ENCODE data around the gene DLL1.
A peak's percentile ranks its signal among the peaks of the same experiment; 100 is the strongest.
"Not testable (repeated sequence)": the region's sequence is repeated elsewhere in the genome, so short reads cannot be mapped to it uniquely, and the experiment has no call there.

The DLL1 gene, protein sequence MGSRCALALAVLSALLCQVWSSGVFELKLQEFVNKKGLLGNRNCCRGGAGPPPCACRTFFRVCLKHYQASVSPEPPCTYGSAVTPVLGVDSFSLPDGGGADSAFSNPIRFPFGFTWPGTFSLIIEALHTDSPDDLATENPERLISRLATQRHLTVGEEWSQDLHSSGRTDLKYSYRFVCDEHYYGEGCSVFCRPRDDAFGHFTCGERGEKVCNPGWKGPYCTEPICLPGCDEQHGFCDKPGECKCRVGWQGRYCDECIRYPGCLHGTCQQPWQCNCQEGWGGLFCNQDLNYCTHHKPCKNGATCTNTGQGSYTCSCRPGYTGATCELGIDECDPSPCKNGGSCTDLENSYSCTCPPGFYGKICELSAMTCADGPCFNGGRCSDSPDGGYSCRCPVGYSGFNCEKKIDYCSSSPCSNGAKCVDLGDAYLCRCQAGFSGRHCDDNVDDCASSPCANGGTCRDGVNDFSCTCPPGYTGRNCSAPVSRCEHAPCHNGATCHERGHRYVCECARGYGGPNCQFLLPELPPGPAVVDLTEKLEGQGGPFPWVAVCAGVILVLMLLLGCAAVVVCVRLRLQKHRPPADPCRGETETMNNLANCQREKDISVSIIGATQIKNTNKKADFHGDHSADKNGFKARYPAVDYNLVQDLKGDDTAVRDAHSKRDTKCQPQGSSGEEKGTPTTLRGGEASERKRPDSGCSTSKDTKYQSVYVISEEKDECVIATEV

GRCh38 chr6:170290296-170291128, at the start of gene DLL1:
Gene DLL1, minus strand, starts transcription at chr6:170291078. Its CDS starts 939 bp downstream, at chr6:170290139.
- DNase-seq (ENCODE audit: extremely low read depth in 1 of 2, low read depth in 1 of 2): peak in 1 of 2 donors; percentile 37

- DNase-seq (ENCODE audit: extremely low read depth in 1 of 2, low read depth in 1 of 2): not testable (repeated sequence)
Observed at GRCh38 chr6:170335199-170335598, 44.3 kb upstream of the DLL1 start.

- DNase-seq (ENCODE audit: extremely low read depth in 1 of 2, low read depth in 1 of 2): no peak
Observed at GRCh38 chr6:170329321-170329720, 38.4 kb upstream of the DLL1 start.

GRCh38 chr6:170317718-170318117, 26.8 kb upstream of the DLL1 start:
- no peak for DNase-seq (ENCODE audit: extremely low read depth in 1 of 2, low read depth in 1 of 2)

GRCh38 chr6:170317076-170317475, 26.2 kb upstream of the DLL1 start:
- no peak for DNase-seq (ENCODE audit: extremely low read depth in 1 of 2, low read depth in 1 of 2)

DNA sequence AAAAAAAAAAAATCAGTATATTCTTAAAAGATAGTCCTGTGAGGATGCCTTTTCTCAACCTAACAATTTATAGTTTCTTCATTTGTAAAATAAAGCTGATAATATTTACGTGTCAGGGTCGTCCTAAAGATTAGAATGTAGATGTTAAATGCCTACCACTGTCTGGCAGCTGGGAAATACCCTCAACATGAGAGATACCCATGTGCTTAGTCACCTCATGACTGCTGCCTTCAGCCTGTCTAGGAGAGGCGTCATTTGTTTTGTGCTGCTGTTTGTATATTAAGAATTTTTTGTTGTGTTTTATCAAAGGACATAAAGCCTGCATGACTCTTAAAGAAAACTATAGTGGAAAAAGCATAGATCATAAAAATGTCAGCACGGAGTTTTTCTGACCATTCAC, 25.2 kb upstream of the DLL1 start:
- no peak for DNase-seq (ENCODE audit: extremely low read depth in 1 of 2, low read depth in 1 of 2)

DNA sequence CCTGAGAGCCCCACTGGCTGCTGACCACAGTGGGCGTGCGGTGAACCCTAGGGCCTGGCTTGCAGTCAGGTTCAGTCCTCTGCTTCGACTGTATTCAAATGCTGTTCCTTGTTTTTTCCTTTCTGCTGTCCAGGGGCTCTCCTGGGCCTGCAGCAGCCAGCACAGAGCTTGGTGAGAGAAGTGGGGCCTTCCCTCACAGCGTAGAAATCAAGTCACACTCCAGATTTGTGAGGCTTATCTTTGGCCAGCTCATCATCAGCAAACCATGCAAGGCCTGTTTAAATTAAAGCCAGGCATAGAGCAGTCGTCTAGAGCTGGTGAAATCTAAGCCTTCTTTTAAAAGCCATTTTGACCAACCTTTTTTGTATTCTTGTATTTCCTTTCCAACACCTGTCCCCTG, 24.1 kb upstream of the DLL1 start:
- no peak for DNase-seq (ENCODE audit: extremely low read depth in 1 of 2, low read depth in 1 of 2)

- DNase-seq (ENCODE audit: extremely low read depth in 1 of 2, low read depth in 1 of 2): no peak
Observed at GRCh38 chr6:170313716-170314295, 22.9 kb upstream of the DLL1 start.

DNA sequence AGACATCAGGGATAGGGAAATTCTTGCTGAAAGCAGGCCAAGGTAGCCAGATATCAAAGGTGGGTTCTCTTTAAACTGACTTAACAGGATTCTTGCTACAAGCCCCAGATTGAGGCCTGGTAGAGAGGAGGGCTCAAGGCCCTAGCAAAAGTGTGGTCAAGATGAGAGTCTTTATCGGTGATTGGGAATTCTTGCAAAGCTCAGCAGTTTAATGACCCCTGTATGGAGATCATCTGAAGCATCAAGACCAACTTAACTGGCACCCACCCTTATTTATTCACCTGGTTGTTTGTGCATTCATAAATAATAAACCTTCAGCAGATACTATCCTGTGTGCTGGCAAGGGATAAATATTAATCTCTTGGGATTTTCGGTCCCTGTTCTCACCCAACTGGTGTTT, 22.0 kb upstream of the DLL1 start:
- no peak for DNase-seq (ENCODE audit: extremely low read depth in 1 of 2, low read depth in 1 of 2)

- DNase-seq (ENCODE audit: extremely low read depth in 1 of 2, low read depth in 1 of 2): no peak
Observed at GRCh38 chr6:170311696-170312095, 20.8 kb upstream of the DLL1 start.

DNA sequence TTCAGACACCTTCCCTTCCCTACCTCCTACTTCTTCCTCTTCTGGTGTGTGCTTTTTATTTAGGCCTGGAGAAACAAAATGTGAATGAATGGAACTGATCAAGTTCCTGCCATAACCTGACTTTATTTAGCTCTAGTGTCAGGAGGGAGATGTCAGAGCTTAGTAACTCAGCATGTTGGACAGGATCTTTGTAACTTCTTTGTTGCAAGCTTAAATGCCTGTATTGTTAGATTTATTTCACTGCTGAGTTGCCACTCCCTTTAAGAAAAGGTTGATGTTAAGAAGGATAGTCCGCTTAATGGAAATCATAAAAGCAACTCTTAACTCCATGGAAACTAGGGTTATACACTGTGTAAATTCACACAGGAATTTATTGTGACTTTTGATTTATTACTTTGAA, 17.9 kb upstream of the DLL1 start:
- no peak for DNase-seq (ENCODE audit: extremely low read depth in 1 of 2, low read depth in 1 of 2)

DNA sequence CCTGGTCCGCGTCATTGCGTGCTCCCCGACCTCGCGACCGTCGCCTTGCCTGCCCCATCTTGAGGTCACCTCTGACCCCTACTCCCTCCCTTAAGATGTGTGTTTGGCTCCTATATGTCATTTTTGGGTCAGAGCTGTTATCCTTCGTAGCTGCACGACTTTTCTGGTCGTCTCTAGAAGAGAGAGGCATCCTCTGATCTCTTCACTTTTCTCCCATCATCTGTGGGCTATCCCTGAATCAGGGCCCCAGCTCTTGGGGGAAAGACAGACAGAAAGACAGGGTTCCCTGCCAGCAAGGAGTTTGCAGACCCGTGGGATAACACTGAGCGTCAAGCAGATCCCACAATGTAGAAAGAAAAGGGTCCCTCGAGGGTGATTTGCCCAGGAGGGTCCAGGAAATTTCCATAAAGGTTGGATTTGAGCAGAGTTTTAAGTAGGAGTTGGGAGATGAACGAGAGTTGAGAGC, 16.2 kb upstream of the DLL1 start:
- no peak for DNase-seq (ENCODE audit: extremely low read depth in 1 of 2, low read depth in 1 of 2)

- DNase-seq (ENCODE audit: extremely low read depth in 1 of 2, low read depth in 1 of 2): peak; percentile 88 to 93
Observed at GRCh38 chr6:170306324-170307079, 15.6 kb upstream of the DLL1 start, which contains the start of gene FAM120B. Gene FAM120B, plus strand, starts transcription at chr6:170306758. Its CDS starts 10,633 bp downstream, at chr6:170317391.

DNA sequence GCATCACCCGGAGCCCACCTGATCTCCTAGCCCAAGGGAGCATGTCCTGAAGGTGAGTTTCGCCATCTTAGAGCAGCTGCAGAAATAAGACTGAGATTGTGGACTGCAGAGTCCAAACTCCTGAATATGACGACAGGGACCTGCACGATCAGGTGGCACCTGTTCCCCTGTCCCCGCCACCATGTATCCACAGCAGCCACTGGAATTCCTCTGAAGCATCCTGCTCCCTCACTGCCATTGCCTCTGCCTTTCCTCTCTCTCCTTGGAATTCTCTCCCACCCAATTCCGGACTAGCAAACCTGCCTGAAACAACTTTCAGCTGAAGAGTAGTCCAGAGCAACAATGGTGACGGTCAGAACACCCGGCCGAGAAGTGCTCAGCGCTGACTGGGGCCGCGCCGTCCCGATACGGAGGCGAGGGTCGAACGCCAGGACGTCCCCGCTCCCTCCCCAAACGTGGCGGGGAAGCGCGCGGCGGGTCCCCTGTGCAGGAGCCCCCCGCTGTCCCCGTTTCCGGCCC, 15.0 kb upstream of the DLL1 start:
- no peak for DNase-seq (ENCODE audit: extremely low read depth in 1 of 2, low read depth in 1 of 2)

DNA sequence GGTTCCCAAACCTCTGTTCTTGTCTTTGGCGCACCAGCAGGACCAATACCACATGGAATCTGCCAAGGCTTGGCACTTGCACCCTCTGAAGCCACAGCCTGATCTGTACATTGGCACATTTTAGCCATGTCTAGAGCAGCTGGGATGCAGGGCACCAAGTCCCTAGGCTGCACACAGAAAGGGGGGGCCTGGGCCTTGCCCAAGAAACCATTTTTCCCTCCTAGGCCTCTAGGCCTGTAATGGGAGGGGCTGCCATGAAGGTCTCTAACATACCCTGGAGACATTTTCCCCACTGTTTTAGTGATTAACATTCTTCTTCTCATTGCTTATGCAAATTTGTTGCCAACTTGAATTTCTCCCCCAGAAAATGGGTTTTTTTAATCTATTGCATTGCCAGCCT, 10.3 kb upstream of the DLL1 start:
- no peak for DNase-seq (ENCODE audit: extremely low read depth in 1 of 2, low read depth in 1 of 2)

GRCh38 chr6:170298688-170299087, 7.8 kb upstream of the DLL1 start:
- no peak for DNase-seq (ENCODE audit: extremely low read depth in 1 of 2, low read depth in 1 of 2)

DNA sequence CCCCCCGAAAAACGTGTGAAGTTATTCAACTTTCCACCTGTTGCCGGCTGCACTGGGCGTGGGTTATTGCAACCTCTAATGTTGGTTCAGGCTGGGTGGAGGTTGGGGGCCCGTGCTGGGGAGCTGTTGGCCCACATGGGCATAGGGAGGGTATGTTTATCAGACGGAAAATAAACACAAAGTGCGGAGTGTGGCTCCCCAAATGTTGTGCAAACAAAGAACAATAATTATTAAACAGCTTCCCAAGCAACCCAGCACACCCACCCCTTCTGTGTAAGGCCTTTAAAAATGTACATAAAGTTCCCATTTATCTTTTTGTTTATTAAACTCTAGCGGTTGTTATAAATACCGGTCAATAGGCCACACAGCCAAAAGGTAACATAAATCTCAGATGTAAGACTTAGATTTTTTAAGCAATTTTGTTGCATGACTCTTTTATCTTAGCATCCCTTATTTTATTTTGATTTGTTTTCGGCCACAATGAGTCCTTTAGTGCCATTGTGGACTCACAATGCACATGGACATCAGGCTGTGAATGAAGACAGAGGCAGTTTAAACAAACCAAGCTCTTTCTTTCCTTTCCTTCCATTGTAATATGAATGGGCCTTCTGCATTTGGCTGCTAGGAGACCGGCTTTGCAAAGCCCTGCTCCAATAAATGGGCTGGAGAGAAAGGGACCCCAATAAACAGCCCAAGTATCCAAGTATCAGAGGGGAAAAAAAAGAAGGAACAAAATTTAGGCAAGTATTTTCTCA, 6.9 kb upstream of the DLL1 start:
- DNase-seq (ENCODE audit: extremely low read depth in 1 of 2, low read depth in 1 of 2): no peak

GRCh38 chr6:170296746-170297575, 6.1 kb upstream of the DLL1 start:
- DNase-seq (ENCODE audit: extremely low read depth in 1 of 2, low read depth in 1 of 2): no peak

Data from activated CD8-positive, alpha-beta memory T cell treated with anti-CD3 and anti-CD28 coated beads for 1 hour (primary cell).